HG03457 (cell line): ENCODE data around the gene ZNF831.

Source experiments
- ATAC-seq: cut with Tn5 transposase; IDR thresholded peaks from one replicate; pipeline ENCODE4 v1.9.1; 2021; ENCODE audit warnings: moderate number of reproducible peaks; ENCODE audit not compliant: unreplicated experiment

Gene ZNF831

DNA sequence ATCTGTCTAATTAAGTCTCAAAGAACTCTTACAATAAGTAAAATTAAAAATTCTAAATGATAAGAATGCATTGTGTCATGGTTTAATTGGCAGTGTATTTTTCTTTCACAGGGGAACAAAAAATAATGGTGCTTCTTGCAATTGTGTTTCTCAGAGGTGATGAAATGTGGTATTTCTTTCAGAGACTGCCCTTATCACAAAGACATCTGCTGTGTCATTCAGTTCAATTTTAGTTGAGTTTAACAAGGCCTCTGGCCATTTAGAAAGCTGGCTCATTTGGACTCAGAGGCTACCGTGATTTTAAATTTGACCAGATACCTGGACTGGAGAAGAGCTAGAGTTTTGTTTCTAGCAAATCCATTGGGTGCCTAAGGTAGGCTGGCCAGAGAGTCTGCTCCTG, 23.6 kb upstream of the ZNF831 start:
- no peak for ATAC-seq

DNA sequence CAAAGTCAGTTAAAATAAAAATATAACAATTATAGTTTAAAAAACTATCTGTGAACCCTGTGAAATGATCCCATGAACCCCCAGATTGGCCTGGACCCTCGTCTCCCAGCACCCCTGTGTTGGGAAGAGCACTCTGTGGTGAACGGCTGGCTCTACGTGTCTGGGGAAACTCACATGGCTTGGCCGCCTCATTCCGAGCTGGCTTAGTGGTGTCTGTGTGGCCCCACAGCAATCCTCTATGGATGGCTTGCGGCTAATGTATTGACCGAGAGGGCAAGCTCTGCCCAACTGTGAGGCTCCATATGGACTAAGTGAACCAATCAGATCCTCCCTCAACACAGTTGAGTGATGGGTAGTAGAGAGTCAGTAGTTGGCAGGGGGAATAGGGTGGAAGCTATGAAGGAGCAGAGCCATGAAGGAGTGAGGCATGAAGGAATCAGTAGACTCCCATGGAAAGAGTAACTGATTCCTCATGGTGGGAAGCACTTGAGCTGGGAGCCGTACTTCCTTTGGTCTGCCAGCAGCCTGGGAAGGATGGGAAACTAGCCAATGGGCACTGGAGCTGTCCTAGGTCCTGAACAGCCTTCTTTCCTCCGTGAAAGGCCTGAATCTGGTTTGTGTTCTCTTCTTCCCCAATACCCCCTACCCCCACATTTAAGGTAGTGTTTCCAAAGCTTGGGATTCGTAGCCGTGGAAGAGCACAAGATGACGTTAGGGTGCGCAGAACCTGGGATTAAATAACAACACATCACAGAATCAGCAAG, 21.6 kb upstream of the ZNF831 start:
- no peak for ATAC-seq

- ATAC-seq = no peak
Observed at GRCh38 chr20:59143326-59143725, 20.3 kb upstream of the ZNF831 start.

DNA sequence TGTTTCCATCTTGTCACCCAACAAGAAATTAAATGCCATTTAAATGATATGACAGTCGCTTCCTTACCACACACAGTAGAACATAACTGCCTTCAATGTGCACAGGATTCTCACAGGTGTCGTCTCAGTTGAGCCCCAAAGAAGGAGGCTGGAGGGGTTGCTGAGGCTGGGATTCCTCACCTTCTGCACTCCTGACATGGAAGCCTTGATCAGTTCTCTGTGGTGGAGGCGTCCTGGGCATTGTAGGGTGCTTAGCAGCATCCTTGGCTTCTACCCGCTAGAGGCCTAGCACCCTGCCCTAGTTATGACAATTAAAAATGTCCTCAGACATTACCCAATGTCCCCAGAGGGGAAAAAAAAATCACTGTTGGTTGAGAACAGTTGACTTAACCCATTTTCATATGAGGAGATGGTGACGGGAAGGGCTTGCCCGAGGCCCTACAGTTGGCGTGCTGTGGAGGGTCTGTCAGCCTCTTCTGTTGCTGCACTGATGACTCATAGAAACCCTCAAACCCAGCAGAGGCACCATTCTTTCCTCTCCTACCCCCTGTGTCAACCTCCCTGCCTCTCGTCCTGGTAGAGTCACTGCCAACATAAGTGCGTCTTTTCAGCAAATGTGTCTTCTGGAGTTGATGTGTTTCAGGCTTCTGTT, 19.3 kb upstream of the ZNF831 start:
- no peak for ATAC-seq

DNA sequence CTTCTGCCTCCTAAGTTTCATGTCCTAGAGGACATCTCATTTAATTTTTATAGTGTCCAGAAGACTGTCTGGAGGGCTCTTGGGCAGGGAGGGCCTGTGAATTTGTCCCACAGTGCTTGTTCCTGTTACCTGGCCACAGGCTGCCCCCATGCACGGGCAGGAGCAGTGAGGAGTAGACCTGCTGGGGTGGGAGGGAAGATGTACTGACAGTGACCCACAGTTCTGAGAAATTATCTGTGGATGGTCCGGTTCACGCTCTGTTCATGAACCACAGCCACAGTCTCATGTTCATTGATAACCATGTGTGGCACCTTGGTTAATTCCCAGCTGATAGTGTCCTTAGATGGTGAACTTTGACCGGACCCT, 18.8 kb upstream of the ZNF831 start:
- no peak for ATAC-seq

- ATAC-seq = no peak
Observed at GRCh38 chr20:59145247-59145923, 18.2 kb upstream of the ZNF831 start.

DNA sequence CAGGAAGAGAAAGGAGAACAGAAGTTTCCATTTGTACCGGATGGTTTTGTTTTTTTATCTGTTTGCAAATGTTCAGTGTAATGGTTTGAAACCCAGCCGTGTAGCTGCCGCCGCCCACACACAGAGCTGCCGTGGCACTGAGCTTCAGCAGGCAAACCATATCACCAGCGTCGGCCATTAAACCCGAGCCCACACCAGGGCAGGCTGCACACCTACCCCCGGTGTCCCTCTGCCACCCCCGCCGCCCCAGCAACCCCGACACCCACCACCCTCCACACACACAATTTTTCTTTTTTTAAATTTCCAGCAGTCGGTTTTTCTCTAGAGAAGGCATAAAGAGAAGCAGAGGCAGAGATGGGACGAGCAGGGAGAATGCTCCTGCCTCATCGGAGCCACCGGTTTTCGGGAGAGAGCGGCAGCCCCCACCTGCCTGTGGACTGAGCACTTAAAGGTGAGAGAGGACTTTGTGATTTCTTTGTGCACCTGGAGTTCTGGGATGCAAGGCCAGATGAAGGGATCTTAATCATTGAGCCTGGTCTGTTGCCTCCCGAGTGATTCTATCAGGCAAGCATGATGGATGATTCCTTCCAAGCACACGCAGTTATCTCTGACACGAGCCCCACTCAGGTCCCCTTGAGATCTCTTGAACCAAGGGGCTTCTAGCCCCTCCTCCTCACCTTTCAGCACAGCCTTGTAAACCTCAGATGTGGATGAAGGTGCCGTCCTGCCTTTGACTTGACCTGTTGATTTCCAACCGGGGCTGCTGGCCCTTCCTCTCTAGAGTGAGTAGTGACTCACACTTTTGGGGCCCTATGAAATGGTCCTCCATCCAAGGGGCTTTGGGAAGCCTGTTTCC, 17.5 kb upstream of the ZNF831 start:
- no peak for ATAC-seq

DNA sequence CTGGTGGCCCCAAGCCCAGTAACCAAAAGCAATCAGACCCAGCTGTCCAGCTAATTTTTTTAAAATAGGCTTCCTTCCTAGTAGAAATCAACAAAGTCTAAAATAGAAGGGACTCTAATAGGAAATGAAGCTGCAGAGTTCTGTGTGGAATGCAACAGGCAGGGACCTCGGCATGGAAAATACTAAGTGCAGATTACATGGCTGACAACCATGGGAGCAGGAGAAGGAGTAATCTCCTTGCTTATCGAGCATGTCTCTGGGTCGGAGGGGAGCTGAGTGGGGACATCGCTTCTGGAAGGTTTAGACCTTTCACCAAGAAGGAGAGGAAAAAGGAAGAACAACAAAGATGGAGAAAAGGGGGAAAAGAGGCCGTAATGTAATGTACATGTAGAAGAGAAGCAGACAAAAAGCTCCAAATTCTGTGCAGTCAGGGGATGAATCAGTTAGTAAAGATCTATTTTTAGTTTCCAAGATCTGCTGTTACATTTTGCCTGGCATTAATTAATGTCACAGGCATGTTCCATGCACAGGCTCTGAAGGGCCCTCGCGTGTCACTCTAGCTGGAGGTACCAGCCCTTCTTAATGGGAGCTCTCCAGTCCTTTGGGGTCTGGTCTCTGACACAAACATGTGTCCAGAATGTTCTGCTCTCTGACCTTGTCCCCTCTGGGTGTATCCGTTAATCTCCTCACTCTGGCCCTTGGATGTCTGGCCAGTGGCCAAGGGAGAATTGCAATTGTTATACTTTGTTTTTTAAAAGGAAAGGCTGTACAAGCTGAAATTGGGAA, 16.6 kb upstream of the ZNF831 start:
- no peak for ATAC-seq

- no peak for ATAC-seq
Observed at GRCh38 chr20:59147586-59147985, 16.0 kb upstream of the ZNF831 start.

GRCh38 chr20:59148701-59149493, 14.7 kb upstream of the ZNF831 start:
- no peak for ATAC-seq

- no peak for ATAC-seq
Observed at GRCh38 chr20:59149678-59150504, 13.7 kb upstream of the ZNF831 start.

- ATAC-seq = no peak
Observed at GRCh38 chr20:59150821-59151251, 12.8 kb upstream of the ZNF831 start.

DNA sequence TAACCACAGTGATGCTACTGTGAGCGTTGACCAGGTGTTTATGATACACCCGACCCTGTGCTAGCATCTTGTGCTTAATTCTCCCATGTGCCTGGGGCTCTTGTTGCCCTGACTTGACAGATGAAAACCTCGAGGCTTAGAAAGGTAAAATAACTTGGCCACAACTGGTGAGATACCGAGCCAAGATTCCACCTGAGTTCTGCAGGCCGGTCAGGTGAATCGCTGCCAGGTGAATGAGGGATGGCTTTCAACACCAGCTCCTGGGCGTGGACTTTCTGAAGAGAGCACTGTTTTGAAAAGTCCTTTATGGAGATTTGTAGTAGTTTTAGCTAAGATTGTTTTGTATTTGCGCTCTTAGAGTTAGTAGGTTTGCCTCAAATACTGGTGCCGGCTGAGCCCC, 12.2 kb upstream of the ZNF831 start:
- no peak for ATAC-seq

- no peak for ATAC-seq
Observed at GRCh38 chr20:59151820-59152219, 11.8 kb upstream of the ZNF831 start.

GRCh38 chr20:59152559-59153354, 10.9 kb upstream of the ZNF831 start:
- ATAC-seq = no peak

DNA sequence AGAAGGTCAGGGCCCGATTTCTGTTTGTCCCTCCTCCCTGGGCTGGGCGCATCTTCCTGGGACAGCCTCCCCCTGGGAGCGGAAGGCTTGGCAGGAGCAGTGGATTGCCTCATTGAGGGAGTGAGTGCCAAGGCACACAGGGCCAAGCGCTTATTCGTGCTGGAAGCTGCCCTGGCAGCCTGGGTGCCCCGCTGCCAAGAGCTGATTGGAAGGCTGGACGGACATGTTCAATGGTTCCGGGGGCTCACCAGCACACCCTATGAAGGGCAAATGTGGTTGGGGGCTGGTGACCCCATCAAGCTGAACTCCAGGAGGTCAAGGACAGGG, 10.3 kb upstream of the ZNF831 start:
- ATAC-seq = no peak

GRCh38 chr20:59153832-59154231, 9.8 kb upstream of the ZNF831 start:
- ATAC-seq = no peak
